K562 (cell line): Measurements from ENCODE around the gene H3-3A. TPM values are rescaled to one million over a fixed set of nuclear protein-coding genes. Genes with fewer than 3 reads are reported as not detected.

ENCODE experiments used
- ATAC-seq: fragments of 200-7000 bp; cut with Tn5 transposase; 3 replicates; pipeline ENCODE4 v1.9.1; 2020; ENCODE audit warnings: moderate library complexity
- BruUV-seq: library from RNA; stranded (reverse); fragments of 400-500 nt; replicated peaks from 2 replicates; lab custom pipeline; 2021; lab: Mats Ljungman, UMichigan
- CTCF ChIA-PET: fragments of 300-600 bp; formaldehyde crosslinking; extraction: SDS; loops from one replicate; lab custom pipeline; 2021; ENCODE audit warnings: low intra/inter-chr PET ratio; lab: Yijun Ruan, JAX
- POLR2A ChIA-PET: fragments of 300-600, 350-650 bp; sonication (Branson Sonifier 250); formaldehyde crosslinking; extraction: SDS; loops from one replicate; lab custom pipeline; 2021; ENCODE audit warnings: antibody characterized with exemption, inconsistent platforms; lab: Yijun Ruan, JAX
- DNase-seq, 4 experiments: peaks; one replicate each; pipeline versions ENCODE4 v3.0.0 to v3.0.0-alpha.2; 2011 to 2018; ENCODE audit warnings: low spot score in 3 of 4, mixed read lengths in 3 of 4; ENCODE audit errors: extremely low read depth in 1 of 4
- FAIRE-seq: peaks from 2 replicates; lab custom pipeline; 2011; peaks lifted over from hg19 to GRCh38; lab: Jason Lieb, UNC
- H2AFZ ChIP-seq: 2 replicates; pipeline ENCODE4 v1.6.0; 2011; ENCODE audit warnings: low read depth, low read length, control low read depth, inconsistent platforms
- H3K27ac ChIP-seq: fragments of 200-600 bp; 3 replicates; pipeline ENCODE4 v1.8.0; 2011; ENCODE audit warnings: low read depth, mild to moderate bottlenecking, control low read depth, inconsistent platforms, low read length, moderate library complexity, mixed read lengths; ENCODE audit errors: extremely low read depth
- H3K27me3 ChIP-seq, 2 experiments: fragments of 300-600 bp in 1 of 2; 2 replicates in 1 of 2; 3 replicates in 1 of 2; pipeline versions ENCODE4 v1.6.0 to v1.8.0; 2011; ENCODE audit warnings: inconsistent platforms in 2 of 2, low read length in 2 of 2, mild to moderate bottlenecking in 1 of 2, mixed read lengths in 1 of 2, moderate library complexity in 1 of 2; ENCODE audit not compliant: control insufficient read depth in 2 of 2, insufficient read depth in 2 of 2
- H3K36me3 ChIP-seq: fragments of 300-600 bp; 3 replicates; pipeline ENCODE4 v1.8.0; 2011; ENCODE audit warnings: mild to moderate bottlenecking, low read length, inconsistent platforms; ENCODE audit not compliant: control insufficient read depth, insufficient read depth
- H3K4me1 ChIP-seq, 2 experiments: fragments of 200-600 bp in 1 of 2; replicated peaks in 1 of 2; 2 replicates in 1 of 2; 3 replicates in 1 of 2; pipeline versions ENCODE4 v1.5.1 to v1.8.0; 2011; ENCODE audit warnings: inconsistent platforms in 2 of 2, low read length in 2 of 2, mild to moderate bottlenecking in 1 of 2, mixed read lengths in 1 of 2, moderate library complexity in 1 of 2; ENCODE audit not compliant: control insufficient read depth in 2 of 2, insufficient read depth in 2 of 2
- H3K4me2 ChIP-seq: 2 replicates; pipeline ENCODE4 v1.6.1; 2011; ENCODE audit warnings: low read length, control low read depth, inconsistent platforms, mixed read lengths; ENCODE audit not compliant: insufficient read depth
- H3K4me3 ChIP-seq: fragments of 200-600 bp; sonication (generic), shearing (Covaris generic); 2 replicates; pipeline ENCODE4 v1.5.1; 2016; ENCODE audit warnings: control low read depth, inconsistent platforms
- H3K79me2 ChIP-seq: fragments of 200-600 bp; 3 replicates; pipeline ENCODE4 v1.8.0; 2011; ENCODE audit warnings: low read length, inconsistent platforms; ENCODE audit not compliant: control insufficient read depth, insufficient read depth
- H3K9ac ChIP-seq, 2 experiments: 2 replicates each; pipeline versions ENCODE4 v1.6.0 to v1.6.1; 2011; ENCODE audit warnings: low read depth in 2 of 2, low read length in 2 of 2, control low read depth in 1 of 2, inconsistent platforms in 1 of 2, mild to moderate bottlenecking in 1 of 2, mixed read lengths in 1 of 2; ENCODE audit not compliant: insufficient read depth in 1 of 2
- H3K9me1 ChIP-seq: one replicate; pipeline ENCODE4 v1.6.0; 2011; ENCODE audit warnings: inconsistent platforms, mild to moderate bottlenecking, low read length, moderate library complexity; ENCODE audit not compliant: control insufficient read depth, insufficient read depth
- H3K9me3 ChIP-seq: replicated peaks from 2 replicates; pipeline ENCODE4 v1.5.1; 2011; ENCODE audit warnings: low read depth, low read length, inconsistent platforms; ENCODE audit not compliant: control insufficient read depth, insufficient read depth
- H4K20me1 ChIP-seq: replicated peaks from 2 replicates; pipeline ENCODE4 v1.6.1; 2011; ENCODE audit warnings: low read length, inconsistent platforms, mixed read lengths; ENCODE audit not compliant: control insufficient read depth, insufficient read depth
- HMBOX1 ChIP-seq: sonication (generic); IDR thresholded peaks from 2 replicates; pipeline ENCODE4 v1.6.1; 2016
- MLX ChIP-seq, 2 experiments: fragments of 450-650 bp in 1 of 2; sonication (generic) in 1 of 2; formaldehyde crosslinking; conservative IDR thresholded peaks; 2 replicates each; pipeline versions ENCODE4 v1.4.0 to v1.8.1; 2020 to 2022; ENCODE audit warnings: mild to moderate bottlenecking in 1 of 2, missing genetic modification reagents in 1 of 2
- MXD1 ChIP-seq: fragments of 250-450 bp; sonication (Bioruptor Pico); IDR thresholded peaks from 2 replicates; pipeline ENCODE4 v1.8.0; 2021; ENCODE audit warnings: borderline replicate concordance, mild to moderate bottlenecking, moderate library complexity; ENCODE audit not compliant: poor library complexity, severe bottlenecking
- MYC ChIP-seq, 2 experiments: fragments of 250-450 bp in 1 of 2; sonication (Bioruptor Pico) in 1 of 2; IDR thresholded peaks; 2 replicates each; pipeline versions ENCODE4 v1.5.1 to v1.6.1; 2012 to 2021; ENCODE audit warnings: low read depth in 2 of 2, borderline replicate concordance in 1 of 2, improper control_type of control experiment in 1 of 2, low read length in 1 of 2, mild to moderate bottlenecking in 1 of 2, moderate library complexity in 1 of 2
- PKNOX1 ChIP-seq: fragments of 450-650 bp; IDR thresholded peaks from 2 replicates; pipeline ENCODE4 v1.6.1; 2016
- RBM14 ChIP-seq: fragments of 200-400 bp; formaldehyde crosslinking; IDR thresholded peaks from 2 replicates; pipeline ENCODE4 v1.6.1; 2018; ENCODE audit warnings: low read depth, mild to moderate bottlenecking, low read length, moderate library complexity, borderline replicate concordance; ENCODE audit not compliant: insufficient read depth
- TAF1 ChIP-seq: IDR thresholded peaks from 2 replicates; pipeline ENCODE4 v1.6.1; 2011; ENCODE audit warnings: mild to moderate bottlenecking, low read length, moderate library complexity; ENCODE audit not compliant: insufficient read depth, control insufficient read depth, severe bottlenecking; ENCODE audit errors: extremely low read depth
- ZBTB1 ChIP-seq: sonication (generic); formaldehyde crosslinking; IDR thresholded peaks from 2 replicates; pipeline ENCODE4 v1.8.1; 2023; ENCODE audit warnings: missing genetic modification reagents, low read depth, mild to moderate bottlenecking, borderline replicate concordance
- ZNF224 ChIP-seq: sonication (generic); formaldehyde crosslinking; IDR thresholded peaks from 2 replicates; pipeline ENCODE4 v1.8.0; 2022; ENCODE audit warnings: mild to moderate bottlenecking, missing genetic modification reagents
- ZNF282 ChIP-seq: sonication (generic); formaldehyde crosslinking; IDR thresholded peaks from 2 replicates; pipeline ENCODE4 v1.8.1; 2023; ENCODE audit warnings: missing genetic modification reagents
- ZNF668 ChIP-seq: fragments of 250-450 bp; sonication (Bioruptor Pico); IDR thresholded peaks from 2 replicates; pipeline ENCODE4 v1.8.0; 2022; ENCODE audit warnings: mild to moderate bottlenecking, inconsistent platforms
- ZNF695 ChIP-seq: fragments of 450-650 bp; formaldehyde crosslinking; IDR thresholded peaks from 2 replicates; pipeline ENCODE4 v1.4.0; 2020; ENCODE audit warnings: mild to moderate bottlenecking, moderate library complexity
- WGBS: fragments of 100-300 bp; shearing (Covaris generic); methylation state at CpG from one replicate; pipeline ENCODE4 v1.1.6; 2016; ENCODE audit warnings: low coverage, mixed read lengths; ENCODE audit not compliant: insufficient coverage; ENCODE audit errors: missing lambda C conversion rate; 5-methylcytosine and 5-hydroxymethylcytosine counted together
- in situ Hi-C: fragments of 300-500 bp; cut with MboI; formaldehyde crosslinking; loops from 4 replicates; pipeline ENCODE4 v1.15.0; 2018; ENCODE audit warnings: inconsistent platforms, mixed read lengths
- intact Hi-C: fragments of 100-400 bp; cut with micrococcal nuclease; formaldehyde crosslinking; loops from 2 replicates; pipeline ENCODE4 v1.14.2; 2022
- polyA plus RNA-seq, 8 experiments: library from polyadenylated mRNA; depleted of rRNA in 4 of 8; stranded (reverse) in 5 of 8; unstranded in 3 of 8; fragments of >200 nt; fragmentation: Nextera tagmentation in 2 of 8; fragmentation: Illumina TruSeq in 1 of 8; extraction: Ambion mirVana in 2 of 8; extraction: Trizol in 1 of 8; gene quantifications; 2 replicates each; pipeline versions ENCODE4 v1.2.1 to v1.2.3, GENCODE V29; 2011 to 2014; ENCODE audit warnings: inconsistent platforms in 1 of 8, missing spikeins in 1 of 8
- total RNA-seq, 7 experiments: library from RNA; depleted of rRNA in 6 of 7; stranded (reverse); fragments of >200 nt in 6 of 7; fragmentation: Illumina TruSeq in 2 of 7; extraction: Trizol in 2 of 7; gene quantifications; 2 replicates each; pipeline versions ENCODE4 v1.2.1 to v1.2.3, GENCODE V29; 2011 to 2021; ENCODE audit warnings: low replicate concordance in 1 of 7

The H3-3A gene
- total and polyA plus RNA-seq, 9 of the 15 experiments (the other 6 are each of a cell fraction or from before 2014, with no cell fraction given), result 426 to 1,083 (median 591) TPM

- DNase-seq (no peak), FAIRE-seq (no peak), ATAC-seq (no peak)
- intact Hi-C loops (no loop called here), in situ Hi-C loops (no loop called here)
- no peaks in the 10 kb centered on the region for H3K9me3 ChIP-seq
- no peaks in the 10 kb centered on the region for H3K9me1 ChIP-seq
- no peaks in the 10 kb centered on the region for H3K36me3 ChIP-seq
- BruUV-seq, result no TSS peak
- H4K20me1 ChIP-seq, result no peaks in the 10 kb centered on the region
- H3K4me1 ChIP-seq, result peaks cover 4 to 12% of the 10 kb centered on the region in 2 experiments
- H3K4me3 ChIP-seq, result no peak overlapping the region
- no peak overlapping the region for H3K4me2 ChIP-seq
- H3K27ac ChIP-seq, result no peak overlapping the region
- H2AFZ ChIP-seq, result peak overlapping the region; percentile 44; the same call in 1 of the 2 replicates
- 79% methylated on average over 1 of the region's 1 CpG for WGBS
- no peaks in the 10 kb centered on the region for H3K27me3 ChIP-seq
- ChIA-PET POLR2A (interaction anchor here (0.7 to 1.2 kb wide), 2 partner anchors 9 to 44 kb away, joined by 3 to 4 read pairs; no protein-coding TSS in a partner anchor), CTCF (no interaction called here)
- H3K79me2 ChIP-seq, result no peaks in the 10 kb centered on the region
- TF ChIP-seq ZBTB1 (CRISPR knock-in tag), result no peak
- TF ChIP-seq MXD1 (CRISPR knock-in tag), result no peak
- TF ChIP-seq MYC (IDR thresholded peaks at IDR 0.05; ENCODE audit: low read depth, low read length), result no peak
- no peak for TF ChIP-seq MYC (CRISPR knock-in tag; IDR thresholded peaks at IDR 0.05; ENCODE audit: borderline replicate concordance, low read depth)
- no peak for TF ChIP-seq PKNOX1
- TF ChIP-seq RBM14, result no peak
- no peak for TF ChIP-seq ZNF224 (CRISPR knock-in tag)
- no peak for TF ChIP-seq TAF1
- no peak for TF ChIP-seq ZNF282 (CRISPR knock-in tag)
- TF ChIP-seq ZNF695 (CRISPR knock-in tag), result no peak
- TF ChIP-seq MLX (CRISPR knock-in tag; conservative IDR thresholded peaks at IDR 0.05), result no peak
- no peak for TF ChIP-seq HMBOX1
- TF ChIP-seq ZNF668 (CRISPR knock-in tag), result no peak
- no peak overlapping the region for H3K9ac ChIP-seq
Observed at GRCh38 chr1:226038661-226039060, 23.9 kb upstream of the H3-3A start.
